Prostate gland (tissue), 2 donors: ENCODE results near the gene CHST11. TPM values are rescaled to one million over a fixed set of nuclear protein-coding genes. Genes with fewer than 3 reads are reported as not detected.

Source experiments
- DNase-seq: peaks from one replicate; pipeline ENCODE4 v3.0.0-alpha.2; 2019; ENCODE audit warnings: low spot score
- H3K27ac ChIP-seq, 2 donors: fragments of 200-600 bp; sonication (generic); 2 replicates each; pipeline ENCODE4 v1.5.1; 2017 to 2019
- H3K27me3 ChIP-seq: fragments of 200-600 bp; sonication (generic); replicated peaks from 2 replicates; pipeline ENCODE4 v1.5.1; 2019; ENCODE audit not compliant: insufficient read depth
- H3K36me3 ChIP-seq, 2 donors: fragments of 200-600 bp; sonication (generic); 1 replicate in 1 of 2; 2 replicates in 1 of 2; pipeline versions ENCODE4 v1.5.1 to v1.8.1; 2017 to 2019
- H3K4me1 ChIP-seq: fragments of 200-600 bp; sonication (generic); replicated peaks from 2 replicates; pipeline ENCODE4 v1.5.1; 2019
- H3K4me3 ChIP-seq, 2 donors: fragments of 200-600 bp; sonication (generic); 2 replicates each; pipeline ENCODE4 v1.5.1; 2017 to 2019
- H3K9me3 ChIP-seq: fragments of 200-600 bp; sonication (generic); 2 replicates; pipeline ENCODE4 v1.5.1; 2017
- POLR2A ChIP-seq: fragments of 450-650 bp; IDR thresholded peaks from one replicate; pipeline ENCODE4 v1.6.1; 2016; ENCODE audit warnings: antibody characterized with exemption, mild to moderate bottlenecking
- POLR2AphosphoS5 ChIP-seq: sonication (generic); formaldehyde crosslinking; IDR thresholded peaks from one replicate; pipeline ENCODE4 v1.6.1; 2017; ENCODE audit warnings: antibody characterized with exemption
- WGBS: methylation state at CpG from one replicate; pipeline ENCODE4 v1.1.5; 2018; 5-methylcytosine and 5-hydroxymethylcytosine counted together
- intact Hi-C: fragments of 100-400 bp; cut with DNase I; formaldehyde crosslinking; loops from one replicate; pipeline ENCODE4 v1.14.2; 2022
- total RNA-seq, 2 donors: library from RNA; depleted of rRNA; stranded (reverse); fragments of >200 nt; gene quantifications; one replicate each; pipeline ENCODE4 v1.1.0, GENCODE V29; 2016
- TF ChIP-seq, protein P1 (sequence below), 4 experiments: fragments of 200-600 bp in 2 of 4; fragments of 450-650 bp in 2 of 4; sonication (generic) in 2 of 4; IDR thresholded peaks; 1 replicate in 3 of 4; 2 replicates in 1 of 4; pipeline ENCODE4 v1.5.1; 2016 to 2019; ENCODE audit warnings: antibody characterized with exemption in 4 of 4, mild to moderate bottlenecking in 2 of 4, moderate library complexity in 2 of 4

Gene CHST11
- total RNA-seq, 2 donors from 2014 or later, result 10.4 to 25.4 TPM

DNA sequence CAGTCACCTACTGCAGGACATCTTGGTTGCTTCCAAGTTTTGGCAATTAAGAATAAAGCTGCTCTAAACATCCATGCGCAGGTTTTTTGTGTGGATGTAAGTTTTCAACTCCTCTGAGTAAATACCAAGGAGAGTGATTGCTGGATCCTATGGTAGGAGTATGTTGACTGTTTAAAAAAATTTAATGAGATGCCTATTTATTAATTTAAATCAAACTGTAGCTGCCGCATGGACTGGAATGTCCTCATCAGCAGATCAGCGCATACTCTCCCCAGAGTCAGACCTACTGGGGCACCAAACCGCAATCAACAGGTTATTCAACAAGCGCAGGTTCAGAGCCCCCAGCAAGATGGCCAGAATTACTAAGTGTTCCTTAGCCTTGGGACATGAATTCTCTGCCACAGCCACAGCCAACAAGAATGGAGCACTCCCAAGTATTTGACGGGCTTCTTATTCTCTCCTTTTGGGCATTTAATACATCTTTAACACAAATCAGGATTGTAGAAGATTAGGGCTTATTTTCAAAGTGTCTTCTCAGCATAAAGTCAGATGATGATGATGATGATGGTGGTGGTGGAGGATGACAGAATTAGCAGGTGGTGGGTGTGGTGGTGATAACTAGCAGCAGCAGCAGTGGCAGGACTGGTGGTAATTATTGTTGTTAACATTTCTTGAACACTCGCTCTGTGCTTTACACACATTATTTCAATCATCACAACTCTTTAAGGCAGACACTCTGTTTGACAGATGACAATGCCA is 170.7 kb downstream of the CHST11 start:
- H3K27ac ChIP-seq, result no peak overlapping the region
- no peaks in the 10 kb centered on the region for H3K4me1 ChIP-seq
- H3K4me3 ChIP-seq, result no peak overlapping the region
- 74% methylated on average over 7 of the region's 7 CpGs for WGBS
- TF ChIP-seq POLR2AphosphoS5 (no peak), POLR2A (no peak)
- TF ChIP-seq, protein P1, sequence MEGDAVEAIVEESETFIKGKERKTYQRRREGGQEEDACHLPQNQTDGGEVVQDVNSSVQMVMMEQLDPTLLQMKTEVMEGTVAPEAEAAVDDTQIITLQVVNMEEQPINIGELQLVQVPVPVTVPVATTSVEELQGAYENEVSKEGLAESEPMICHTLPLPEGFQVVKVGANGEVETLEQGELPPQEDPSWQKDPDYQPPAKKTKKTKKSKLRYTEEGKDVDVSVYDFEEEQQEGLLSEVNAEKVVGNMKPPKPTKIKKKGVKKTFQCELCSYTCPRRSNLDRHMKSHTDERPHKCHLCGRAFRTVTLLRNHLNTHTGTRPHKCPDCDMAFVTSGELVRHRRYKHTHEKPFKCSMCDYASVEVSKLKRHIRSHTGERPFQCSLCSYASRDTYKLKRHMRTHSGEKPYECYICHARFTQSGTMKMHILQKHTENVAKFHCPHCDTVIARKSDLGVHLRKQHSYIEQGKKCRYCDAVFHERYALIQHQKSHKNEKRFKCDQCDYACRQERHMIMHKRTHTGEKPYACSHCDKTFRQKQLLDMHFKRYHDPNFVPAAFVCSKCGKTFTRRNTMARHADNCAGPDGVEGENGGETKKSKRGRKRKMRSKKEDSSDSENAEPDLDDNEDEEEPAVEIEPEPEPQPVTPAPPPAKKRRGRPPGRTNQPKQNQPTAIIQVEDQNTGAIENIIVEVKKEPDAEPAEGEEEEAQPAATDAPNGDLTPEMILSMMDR (IDR thresholded peaks at IDR 0.05), result no peak
- intact Hi-C loops, result loop anchor here (5.0 kb wide), 1 partner anchor 35 kb away; no protein-coding TSS in a partner anchor
- no peak for DNase-seq
- no peaks in the 10 kb centered on the region for H3K9me3 ChIP-seq
- H3K36me3 ChIP-seq, result no peaks in the 10 kb centered on the region
- no peaks in the 10 kb centered on the region for H3K27me3 ChIP-seq

DNA sequence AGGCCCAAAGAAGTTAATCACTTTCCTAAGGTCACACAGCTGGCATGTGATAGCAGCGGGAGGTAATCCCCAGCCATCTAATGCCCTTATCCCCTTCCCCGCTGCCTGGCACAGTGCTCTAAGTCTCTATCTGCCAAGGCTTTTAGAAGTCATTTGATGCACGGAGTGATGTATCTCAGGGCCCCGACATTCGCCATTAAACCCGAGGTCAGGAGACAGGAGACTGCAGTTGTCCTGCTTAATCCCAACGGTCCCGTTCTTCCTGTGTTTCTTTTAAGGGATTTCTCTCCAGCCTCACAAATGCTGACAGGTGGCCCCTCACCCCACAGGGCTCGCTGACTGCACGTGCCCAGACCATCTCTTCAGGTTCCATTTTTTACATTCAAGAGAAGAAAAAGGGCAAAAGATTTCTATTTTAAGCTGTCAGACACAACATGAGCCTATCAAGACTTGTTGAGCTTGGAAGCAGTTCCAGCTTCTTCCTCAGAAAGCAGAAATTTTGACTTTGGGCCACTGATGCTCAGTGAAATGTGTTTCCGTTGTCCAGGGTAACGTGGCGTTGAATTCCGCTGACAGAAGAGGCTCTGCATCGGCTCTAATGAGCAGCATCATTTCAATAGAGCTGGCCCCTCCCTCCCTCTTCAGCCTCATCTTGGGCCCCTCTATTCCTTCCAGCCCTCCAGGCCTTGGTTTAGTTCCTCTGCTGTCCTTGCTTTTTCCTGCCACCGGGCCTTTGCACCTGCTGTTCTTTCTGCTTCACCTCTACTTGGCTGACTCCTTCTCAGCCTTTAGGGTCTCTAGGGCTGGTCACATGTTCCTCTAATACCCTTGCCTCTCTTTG is 171.5 kb downstream of the CHST11 start:
- DNase-seq, result no peak
- H3K27me3 ChIP-seq, result no peaks in the 10 kb centered on the region
- no peaks in the 10 kb centered on the region for H3K36me3 ChIP-seq
- no peaks in the 10 kb centered on the region for H3K9me3 ChIP-seq
- H3K4me3 ChIP-seq, result no peak overlapping the region
- TF ChIP-seq POLR2AphosphoS5 (no peak), POLR2A (no peak)
- TF ChIP-seq, protein P1 (IDR thresholded peaks at IDR 0.05), result no peak
- no peaks in the 10 kb centered on the region for H3K4me1 ChIP-seq
- H3K27ac ChIP-seq, result no peak overlapping the region
- intact Hi-C loops, result loop anchor here (5.0 kb wide), 1 partner anchor 34 kb away; no protein-coding TSS in a partner anchor
- WGBS, result 86% methylated on average over 16 of the region's 16 CpGs

DNA sequence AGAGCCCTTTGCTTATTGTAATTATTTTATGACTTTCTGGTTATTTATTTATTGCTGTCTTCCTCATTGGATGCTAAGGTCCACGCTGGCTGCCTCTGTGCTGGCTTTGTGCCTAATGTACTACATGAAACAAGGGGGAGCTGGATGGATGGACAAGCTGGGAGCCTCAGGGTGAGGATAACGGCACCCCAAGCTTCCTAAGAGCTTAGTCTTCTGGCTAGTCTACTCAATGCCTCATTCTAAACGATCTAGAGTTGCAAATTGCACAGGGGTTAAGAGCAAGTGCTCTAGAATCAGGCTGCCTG is 172.0 kb downstream of the CHST11 start:
- DNase-seq, result no peak
- Histone ChIP-seq H3K9me3 (no peaks in the 10 kb centered on the region), H3K36me3 (no peaks in the 10 kb centered on the region), H3K4me1 (no peaks in the 10 kb centered on the region), H3K4me3 (no peak overlapping the region), H3K27ac (no peak overlapping the region), H3K27me3 (no peaks in the 10 kb centered on the region)
- 76% methylated on average over 3 of the region's 3 CpGs for WGBS
- no peak for TF ChIP-seq POLR2A
- TF ChIP-seq, protein P1 (IDR thresholded peaks at IDR 0.05), result no peak
- no peak for TF ChIP-seq POLR2AphosphoS5
- intact Hi-C loops, result loop anchor here (5.0 kb wide), 1 partner anchor 34 kb away; no protein-coding TSS in a partner anchor

DNA sequence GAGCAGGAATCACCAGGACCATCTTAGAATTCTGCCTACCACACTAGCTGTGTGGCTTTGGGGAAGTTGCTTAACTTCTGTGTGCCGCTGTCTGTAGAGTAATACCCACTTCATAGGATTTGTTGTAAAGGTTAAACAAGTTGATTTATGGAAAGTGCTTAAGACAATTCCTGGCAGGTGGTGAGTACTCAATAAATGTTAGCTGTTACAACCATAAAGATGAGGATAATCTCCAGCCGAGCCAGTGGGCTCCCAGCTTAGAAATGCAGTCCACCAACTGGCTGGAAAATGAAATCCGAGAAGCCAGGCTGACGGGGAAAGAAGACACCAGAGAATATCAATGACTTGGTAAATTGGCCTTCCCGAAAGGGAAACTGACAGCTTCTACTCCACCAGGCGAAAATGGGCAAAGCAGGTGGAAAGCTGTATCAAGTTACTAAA is 173.5 kb downstream of the CHST11 start:
- intact Hi-C loops, result no loop called here
- Histone ChIP-seq H3K27me3 (no peaks in the 10 kb centered on the region), H3K36me3 (no peaks in the 10 kb centered on the region), H3K9me3 (no peaks in the 10 kb centered on the region), H3K4me1 (no peaks in the 10 kb centered on the region), H3K27ac (no peak overlapping the region), H3K4me3 (no peak overlapping the region)
- TF ChIP-seq POLR2A, result no peak
- TF ChIP-seq, protein P1 (IDR thresholded peaks at IDR 0.05), result no peak
- TF ChIP-seq POLR2AphosphoS5, result no peak
- no peak for DNase-seq
- 55% methylated on average over 6 of the region's 6 CpGs for WGBS
